Anterior cingulate cortex (tissue), 58 donors: ENCODE measurements around the gene FOXO1.

Source experiments
- DNase-seq, 58 donors: peaks; one replicate each; lab custom pipeline; 2025; lab: John Stamatoyannopoulos, UW

The FOXO1 gene

DNA sequence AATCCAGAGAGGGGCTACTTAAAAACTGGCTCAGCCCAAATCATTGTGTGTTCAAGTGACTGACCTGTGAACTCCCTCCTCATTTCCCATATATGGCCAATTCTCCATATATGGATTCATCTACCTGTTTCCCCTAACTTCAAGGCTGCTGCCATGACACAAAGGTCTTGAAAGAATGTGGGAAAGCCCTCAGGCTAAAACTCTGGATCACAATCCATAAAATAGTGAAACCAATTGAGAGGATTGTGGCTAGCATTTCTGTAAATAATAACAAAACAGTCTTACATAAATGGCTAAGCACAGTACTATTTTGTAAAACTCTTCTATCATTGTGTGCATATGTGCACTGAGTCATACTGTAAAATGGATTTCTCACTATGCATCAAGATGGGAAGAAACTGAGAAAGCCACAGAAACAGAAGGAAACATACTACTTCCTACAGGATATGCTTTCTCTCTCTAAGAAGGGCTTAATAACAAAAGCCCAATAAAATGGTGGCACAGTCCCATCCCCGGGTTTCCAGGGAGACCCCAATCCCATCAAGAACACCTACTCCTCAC is 80.5 kb downstream of the FOXO1 start:
- DNase-seq = no peak

DNA sequence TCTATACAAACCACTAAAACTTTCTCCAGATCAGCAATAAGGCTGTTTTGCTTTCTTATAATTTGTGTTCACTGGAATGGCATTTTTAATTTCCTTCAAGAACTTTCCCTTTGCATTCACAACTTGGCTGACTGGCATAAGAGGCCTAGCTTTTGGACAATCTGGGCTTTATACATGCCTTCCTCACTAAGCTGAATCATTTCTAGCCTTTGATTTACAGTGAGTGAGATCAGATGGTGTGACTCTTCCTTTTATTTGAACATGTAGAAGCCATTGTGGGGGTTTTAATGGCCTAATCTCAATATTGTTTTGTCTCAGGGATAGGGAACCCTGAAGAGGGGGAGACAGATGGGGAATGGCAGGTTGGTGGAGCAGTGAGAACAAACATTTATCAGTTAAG is 82.7 kb downstream of the FOXO1 start:
- DNase-seq = no peak

DNA sequence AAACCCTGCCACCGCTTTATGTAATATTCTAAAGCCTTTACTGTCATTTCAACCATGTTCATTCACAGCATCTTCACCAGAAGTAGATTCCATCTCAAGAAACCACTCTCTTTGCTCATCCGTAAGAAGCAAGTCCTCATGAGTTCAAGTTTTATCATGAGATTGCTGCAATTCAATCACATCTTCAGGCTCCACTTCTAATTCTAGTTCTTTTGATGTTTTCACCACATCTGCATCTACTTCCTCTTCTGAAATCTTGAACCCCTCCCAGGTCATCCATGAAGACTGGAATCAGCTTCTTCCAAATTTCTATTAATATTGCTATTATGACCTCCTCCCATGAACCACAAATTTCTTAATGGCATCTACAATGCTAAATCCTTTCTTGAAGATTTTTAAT is 83.9 kb downstream of the FOXO1 start:
- no peak for DNase-seq

DNA sequence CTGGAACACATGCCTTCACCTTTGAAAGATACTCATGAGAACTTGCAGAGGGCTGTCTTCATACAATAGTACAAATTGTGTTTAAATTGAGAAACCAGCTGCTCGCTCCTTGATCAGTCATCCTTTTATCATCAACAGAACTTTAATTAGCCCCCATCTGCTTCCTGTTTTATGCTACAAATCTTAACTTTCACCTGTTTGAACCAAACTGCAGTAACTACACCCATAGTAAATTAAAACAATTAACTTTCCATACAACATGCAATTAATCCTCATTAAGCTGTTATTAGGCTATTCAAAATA is 85.2 kb downstream of the FOXO1 start:
- no peak for DNase-seq

DNA sequence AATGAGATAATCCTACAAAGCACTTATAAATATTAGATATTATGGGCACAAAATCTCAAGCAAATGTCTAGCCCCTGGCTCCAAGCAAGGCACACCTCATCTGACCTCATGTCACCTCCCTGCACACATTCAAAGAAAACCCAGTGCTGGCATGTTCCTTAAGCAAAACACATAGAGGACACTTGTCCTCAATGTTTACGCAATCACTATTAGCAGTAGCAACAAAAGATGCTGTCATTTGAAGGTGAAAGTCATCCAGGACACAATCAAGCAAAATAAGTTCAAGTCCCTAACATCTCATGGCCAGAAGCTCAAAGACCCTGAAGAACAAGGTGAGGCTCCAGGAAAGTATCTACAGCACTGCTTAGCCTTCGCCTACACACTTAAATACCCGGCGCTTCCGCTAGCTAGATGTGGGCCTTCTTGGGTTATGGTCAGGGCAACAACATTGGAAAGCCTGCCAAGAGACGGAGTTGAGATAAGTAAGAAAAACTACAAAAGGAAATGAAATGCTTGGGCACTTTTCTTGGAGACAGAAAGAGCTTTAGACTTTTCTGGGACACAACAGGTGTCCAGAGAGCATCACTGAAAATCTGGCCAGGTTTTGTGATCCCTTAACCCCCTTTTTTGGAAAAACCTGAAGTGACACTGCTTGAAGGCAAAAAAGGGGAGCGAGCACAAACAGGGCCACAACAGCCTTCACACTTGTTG is 85.7 kb downstream of the FOXO1 start:
- DNase-seq = no peak

DNA sequence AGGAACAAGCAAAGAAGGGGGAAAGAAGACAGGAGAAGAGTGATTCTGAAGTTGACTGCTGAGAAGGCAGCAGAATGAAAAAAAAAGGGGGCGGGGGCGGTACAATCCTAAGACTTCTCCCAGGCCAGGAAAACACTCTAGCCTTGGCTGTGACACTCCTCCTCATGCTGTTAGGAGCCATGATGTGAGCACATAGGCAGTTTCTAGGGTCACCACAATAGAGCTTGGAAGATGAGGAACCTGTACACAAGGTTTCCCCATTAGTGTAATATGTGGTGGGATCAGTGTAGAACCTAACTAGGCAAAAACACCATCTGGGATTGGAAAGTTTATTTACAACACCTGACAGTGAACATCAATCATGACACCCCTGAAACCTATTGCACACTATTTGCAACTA is 86.9 kb downstream of the FOXO1 start:
- DNase-seq = no peak

DNA sequence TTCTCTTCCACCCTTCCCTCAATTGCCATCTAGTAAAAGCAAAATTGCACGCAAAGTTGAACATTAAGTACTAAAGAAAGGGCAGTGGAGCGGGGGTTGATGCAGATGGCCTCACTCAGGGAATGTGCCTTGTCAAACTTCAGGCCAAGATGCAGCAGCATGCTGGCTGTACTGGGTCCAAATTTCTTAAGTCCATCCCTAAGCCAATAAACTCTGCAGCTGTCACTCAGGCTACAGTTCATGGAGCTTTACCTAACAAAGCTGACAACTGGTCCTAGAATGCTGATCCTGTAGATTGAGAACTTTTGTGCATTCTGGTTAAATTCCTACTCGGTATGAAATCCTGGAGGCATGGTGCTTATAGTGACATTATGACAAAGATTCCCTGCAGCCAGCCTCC is 88.4 kb downstream of the FOXO1 start:
- no peak for DNase-seq

DNA sequence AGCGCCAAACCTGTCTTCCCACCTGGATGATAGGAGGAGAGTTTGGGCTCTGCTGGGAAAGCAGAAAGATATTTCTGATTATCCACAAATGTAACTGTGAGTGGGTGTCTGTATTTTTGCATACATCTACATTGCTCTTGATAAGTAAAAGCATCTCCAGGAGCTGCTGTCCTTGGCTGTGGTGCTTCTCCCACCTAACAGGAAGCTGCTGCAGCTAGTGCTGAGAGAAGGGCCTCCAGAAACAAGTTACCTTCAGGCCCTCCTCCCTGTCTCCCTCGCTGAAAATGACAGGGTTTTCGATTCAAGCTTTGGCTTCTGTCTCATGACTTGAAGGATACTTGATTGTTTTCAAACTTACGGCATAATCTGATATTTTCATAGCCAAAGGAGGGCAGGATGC is 90.1 kb downstream of the FOXO1 start:
- no peak for DNase-seq

DNA sequence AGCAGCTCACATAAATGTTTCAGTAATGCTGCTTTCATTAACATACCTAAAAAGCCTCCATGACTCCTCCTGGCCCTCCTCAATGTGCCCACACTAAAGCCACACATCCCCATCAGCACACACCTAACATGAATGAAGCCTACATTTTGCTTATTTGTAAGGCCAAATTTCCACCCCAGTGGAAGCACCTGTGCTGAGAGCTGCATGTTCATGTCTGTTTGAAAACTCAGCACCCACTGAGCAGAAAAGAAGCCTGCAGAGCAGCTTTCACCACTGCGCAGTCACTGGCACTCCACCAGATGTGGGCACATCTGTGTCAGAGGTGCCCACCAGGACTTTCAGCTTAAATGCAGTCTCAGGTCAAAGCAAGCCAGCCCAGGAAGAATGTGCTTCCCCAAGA is 93.5 kb downstream of the FOXO1 start:
- no peak for DNase-seq

DNA sequence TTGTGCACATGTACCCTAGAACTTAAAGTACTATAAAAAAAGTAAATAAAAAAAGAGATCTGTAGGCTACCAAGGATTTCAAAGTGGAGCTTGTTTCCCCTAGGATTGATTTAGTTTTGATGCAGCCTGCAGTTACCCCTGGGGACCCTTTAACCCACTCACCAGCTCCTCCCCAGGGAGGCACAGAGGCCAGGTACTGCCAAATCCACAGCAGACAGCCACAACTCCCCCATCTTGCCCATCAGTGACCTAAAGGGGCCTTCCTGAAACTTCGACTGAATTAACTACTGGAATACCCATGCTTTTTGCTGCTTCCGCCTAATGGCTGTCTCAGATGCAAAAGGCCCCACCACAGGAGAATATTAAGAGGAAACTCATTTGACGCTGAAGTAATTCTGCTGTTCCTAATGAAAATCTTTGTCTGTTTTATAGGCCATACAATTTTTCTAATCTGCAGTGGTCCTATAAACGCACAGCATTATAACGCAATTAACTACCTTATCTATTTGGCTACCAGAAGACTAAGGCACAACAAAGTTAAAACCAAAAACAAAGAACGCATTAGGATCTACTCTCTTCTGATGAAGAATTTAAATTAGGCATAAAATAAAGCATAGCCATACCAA is 95.0 kb downstream of the FOXO1 start:
- DNase-seq = no peak

DNA sequence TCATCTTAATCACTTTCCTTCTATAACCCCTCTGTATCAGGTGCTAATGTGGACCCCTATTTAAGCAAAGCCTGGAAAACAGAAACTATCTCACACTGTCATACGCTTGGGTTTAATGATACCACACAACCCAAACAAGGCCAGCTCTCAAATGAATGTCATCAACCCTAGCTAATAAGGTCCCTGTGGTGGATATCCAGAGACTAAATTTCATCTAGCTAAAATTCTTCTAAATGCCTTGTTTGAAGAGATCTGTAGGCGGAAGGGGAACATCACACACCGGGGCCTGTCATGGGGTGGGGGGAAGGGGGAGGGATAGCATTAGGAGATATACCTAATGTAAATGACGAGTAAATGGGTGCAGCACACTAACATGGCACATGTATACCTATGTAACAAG is 95.5 kb downstream of the FOXO1 start:
- no peak for DNase-seq

DNA sequence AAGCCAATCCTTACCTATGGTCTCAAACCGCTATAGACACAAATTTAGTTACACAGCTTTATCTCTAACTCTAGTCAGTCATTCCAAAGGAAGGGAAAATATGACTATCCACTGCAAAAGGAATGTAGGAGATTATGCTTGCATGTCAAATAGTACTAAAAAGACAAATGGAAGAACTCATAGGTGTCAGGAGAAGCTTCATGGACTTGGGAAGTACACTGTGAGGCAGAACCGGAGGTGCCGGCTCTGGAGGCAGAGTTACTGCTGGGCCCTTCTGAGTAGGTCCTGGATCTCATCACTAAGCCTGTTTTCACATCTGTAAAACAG is 97.5 kb downstream of the FOXO1 start:
- no peak for DNase-seq

DNA sequence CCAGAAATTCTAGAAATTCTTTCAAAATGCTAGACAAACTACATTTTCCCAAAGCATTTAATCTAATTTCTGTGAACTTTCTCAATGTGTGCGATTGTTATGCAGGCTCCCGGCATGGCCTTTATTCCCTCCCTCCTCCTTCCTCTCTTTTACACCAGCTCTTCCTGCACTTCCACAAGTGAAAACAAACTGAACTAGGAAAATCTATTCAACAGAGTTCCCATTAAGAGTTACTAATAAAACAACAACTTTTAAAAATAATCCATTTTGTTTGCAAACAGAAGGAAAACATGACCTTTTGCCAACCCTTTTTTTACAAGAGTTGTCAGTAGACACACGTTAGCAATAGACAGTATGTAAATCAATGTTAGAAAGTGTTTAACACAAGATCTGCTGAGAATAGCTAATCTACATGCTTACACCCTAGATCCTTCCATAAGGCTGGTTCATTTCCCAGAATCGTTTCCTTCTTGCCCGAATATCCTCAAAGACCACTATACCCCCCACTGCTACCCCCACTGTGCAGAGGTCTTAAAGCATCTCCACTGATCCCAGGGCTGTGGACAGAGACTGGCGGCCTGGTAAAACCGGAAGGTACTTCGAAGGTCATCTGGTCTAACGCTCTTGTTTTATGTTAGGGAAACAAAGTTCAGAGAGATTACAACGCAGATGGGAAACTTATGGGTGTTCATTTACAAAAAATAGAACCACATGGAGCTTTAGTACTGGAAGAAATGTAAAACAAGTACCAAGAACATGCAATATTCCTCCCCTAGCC is 98.0 kb downstream of the FOXO1 start:
- DNase-seq = no peak

DNA sequence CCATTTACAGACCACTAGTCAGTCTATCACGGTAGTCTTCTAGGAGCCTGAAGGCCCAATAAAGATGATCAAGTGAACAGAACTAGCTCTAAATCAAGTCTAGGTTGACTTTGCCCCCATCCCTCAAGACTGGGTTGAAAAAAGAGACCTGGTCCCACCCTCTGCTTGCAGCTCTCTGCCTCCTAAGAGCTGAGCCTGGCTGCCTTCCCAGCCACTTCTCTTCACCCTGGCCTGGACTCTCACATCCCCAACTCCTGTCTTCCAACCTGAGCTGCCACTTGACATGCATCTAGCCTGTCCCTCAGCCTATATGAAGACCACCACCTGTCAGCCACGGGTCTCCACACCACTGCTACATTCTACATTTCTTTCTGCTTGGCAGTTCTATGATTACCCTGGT is 99.6 kb downstream of the FOXO1 start:
- no peak for DNase-seq

DNA sequence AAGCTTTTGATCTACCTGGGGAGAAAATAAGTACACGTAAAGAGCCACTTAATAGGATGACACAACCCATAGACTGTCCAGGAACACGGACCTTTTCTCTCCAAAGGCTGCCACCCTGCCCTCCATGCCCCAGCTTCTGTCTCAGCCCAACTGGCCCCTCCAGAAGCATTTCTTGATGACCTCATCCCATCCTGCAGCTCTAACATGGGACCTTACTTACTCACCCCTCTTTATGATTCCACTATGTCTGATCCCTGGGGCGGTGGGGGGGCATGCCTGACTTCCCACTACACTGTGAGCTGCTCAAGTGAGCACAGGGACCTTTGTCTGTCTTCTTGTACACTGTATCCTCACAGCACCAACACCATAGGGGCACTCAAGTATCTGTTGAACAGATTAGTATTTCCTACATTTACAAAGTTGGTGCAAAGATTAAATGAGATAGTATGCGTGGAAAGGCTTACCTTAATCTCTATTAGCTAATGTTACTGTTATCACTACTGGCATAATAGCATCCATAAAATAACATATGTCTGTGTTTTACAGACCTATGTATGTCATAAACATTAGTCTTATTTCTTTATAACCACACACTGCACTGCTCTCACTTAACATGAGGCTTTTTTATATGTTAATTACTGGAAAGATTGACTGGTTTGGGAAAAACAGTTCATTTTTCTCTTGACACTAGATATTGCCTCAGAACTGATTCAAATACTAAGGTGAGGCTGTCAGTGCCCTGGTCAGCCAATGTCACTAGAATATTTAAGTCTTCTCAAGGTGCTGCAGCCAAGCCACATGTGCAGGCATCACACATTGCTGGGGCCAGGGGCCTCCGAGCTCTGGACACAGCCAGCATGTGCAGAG is 100.9 kb downstream of the FOXO1 start:
- no peak for DNase-seq

DNA sequence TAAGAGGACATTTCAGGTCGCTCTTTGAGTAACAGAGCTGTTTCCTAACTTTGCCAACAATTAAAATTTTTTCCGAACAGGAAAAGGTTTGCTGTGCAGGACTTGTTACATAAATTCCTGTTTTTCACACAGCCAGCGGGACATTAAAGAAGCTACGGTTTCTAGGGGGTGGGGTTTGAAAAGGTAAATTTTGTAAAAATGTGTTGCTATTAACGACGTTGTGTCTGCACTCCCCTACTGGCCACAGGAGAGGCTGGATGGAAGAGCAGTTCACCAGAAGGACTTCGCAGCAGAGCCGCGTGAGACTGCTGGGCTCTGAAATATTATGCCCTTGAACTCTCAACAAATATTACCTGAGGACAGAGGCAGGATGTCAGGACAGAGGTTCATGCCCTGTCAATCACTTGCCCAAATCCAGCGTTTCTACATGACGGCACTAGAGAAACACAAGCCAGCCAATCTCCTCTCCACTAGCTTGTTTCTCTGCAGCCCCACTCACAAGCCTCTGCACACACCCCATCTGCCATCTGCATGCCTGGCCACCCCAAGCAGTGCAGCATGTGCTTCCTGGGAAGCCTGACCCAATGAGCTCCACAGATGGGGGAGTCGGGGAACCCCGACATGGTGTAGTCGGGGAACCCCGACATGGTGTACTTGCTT is 102.0 kb downstream of the FOXO1 start:
- no peak for DNase-seq

DNA sequence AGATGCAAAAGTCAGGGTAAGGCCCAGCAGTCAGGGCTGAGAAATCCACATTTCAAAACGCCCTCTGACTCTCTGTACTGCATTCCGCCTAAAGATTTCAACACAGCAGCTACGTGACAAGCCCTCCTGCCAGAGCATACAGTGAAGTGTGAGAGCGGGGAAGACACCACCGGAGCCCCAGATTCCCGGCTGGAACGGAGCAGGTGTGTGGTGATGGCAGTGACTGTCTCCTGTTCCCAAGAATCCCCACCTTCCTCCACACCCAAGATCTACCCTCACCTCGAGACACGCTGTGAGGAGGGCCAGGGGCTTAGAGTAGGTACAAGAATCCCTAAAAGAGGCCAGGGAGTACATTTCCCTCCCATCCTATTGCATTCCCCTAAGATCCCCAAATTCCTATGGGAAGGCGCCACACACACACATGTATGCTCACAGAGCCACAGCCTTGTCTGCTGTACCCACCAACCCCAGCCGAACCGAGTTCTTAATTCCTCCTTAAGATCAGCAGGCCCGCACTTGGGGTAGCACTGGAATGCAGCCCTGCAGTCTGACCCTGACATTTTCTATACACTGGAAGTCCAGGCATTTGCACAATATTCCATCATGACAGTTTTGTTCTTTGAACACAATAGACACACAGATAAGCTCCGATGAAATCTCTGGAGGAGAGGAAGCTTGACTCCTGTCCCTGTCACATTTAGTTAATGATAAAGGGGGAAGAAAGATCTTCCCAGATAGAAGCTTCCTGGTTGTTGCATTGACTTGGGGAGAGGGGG is 102.9 kb downstream of the FOXO1 start:
- DNase-seq = peak in 1 of 58 donors; percentile 27

DNA sequence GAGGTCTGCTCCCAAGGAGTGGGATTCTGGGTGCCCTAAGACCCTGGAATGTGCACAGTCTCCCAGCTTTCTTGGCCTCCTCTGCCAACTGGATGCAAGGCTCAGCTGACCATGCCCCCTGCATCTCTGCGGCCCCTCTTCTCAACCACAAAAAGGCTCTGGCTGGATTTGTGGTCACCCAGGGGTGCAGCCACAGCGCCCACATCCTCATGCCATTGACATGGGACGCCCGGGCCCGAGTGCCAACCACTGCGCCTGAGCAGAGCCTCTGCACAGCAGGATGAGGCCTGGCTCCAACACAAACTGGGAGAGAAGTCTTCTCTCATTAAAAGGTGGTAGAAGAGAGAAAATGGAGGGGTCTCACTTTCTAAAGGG is 103.5 kb downstream of the FOXO1 start:
- DNase-seq = no peak

DNA sequence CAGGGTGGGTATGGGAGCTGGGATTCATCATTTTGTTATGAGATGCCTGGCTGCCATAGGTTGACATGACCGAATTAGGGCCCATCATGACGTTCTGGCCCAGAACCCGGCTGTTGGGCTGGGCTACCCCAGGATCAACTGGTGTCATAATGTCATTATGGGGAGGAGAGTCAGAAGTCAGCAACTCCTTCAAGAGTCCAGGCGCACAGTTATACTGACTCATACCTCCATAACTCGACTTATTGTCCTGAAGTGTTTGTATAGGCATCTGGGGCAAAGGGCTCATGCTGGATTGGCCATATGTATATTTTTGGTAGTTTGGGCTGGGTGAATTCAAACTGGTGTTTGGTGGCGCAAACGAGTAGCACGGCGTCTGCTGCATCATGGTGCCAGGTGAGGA is 106.5 kb downstream of the FOXO1 start:
- no peak for DNase-seq

DNA sequence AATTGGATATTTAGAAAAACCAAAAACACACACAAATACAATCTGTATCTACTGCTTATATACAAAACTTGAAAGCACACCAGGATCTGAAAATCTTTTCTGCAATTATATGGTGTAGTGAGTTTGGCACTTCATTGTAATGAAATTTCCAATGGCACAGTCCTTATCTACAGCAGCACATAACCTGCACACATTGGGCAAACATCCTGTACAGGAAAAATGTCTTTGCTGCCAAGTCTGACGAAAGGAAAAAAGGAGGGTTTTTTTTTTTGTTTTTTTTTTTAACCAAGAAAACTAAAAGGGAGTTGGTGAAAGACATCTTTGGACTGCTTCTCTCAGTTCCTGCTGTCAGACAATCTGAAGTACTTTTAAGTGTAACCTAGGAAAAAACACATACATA is 107.8 kb downstream of the FOXO1 start:
- DNase-seq = no peak
